OCI-LY7 (cell line): Measurements from ENCODE around the gene GALNT2. TPM values are rescaled to one million over a fixed set of nuclear protein-coding genes. Genes with fewer than 3 reads are reported as not detected.

Experiments
- BruUV-seq: library from RNA; stranded (reverse); fragments of 400-500 nt; replicated peaks from 2 replicates; lab custom pipeline; 2021; lab: Mats Ljungman, UMichigan
- CTCF ChIA-PET: fragments of 300-600 bp; sonication (Branson Sonifier 250); formaldehyde crosslinking; loops from one replicate; lab custom pipeline; 2022; ENCODE audit warnings: antibody characterized with exemption; ENCODE audit not compliant: unreplicated experiment; lab: Charles Lee
- POLR2A ChIA-PET: fragments of 300-600 bp; sonication (Branson Sonifier 250); formaldehyde crosslinking; loops from one replicate; lab custom pipeline; 2022; ENCODE audit warnings: antibody characterized with exemption; lab: Charles Lee
- DNase-seq: peaks from one replicate; pipeline ENCODE4 v3.0.0-alpha.2; 2015; ENCODE audit warnings: low spot score
- H2AFZ ChIP-seq: fragments of 200-600 bp; sonication (generic), shearing (Covaris generic); 2 replicates; pipeline ENCODE4 v1.6.1; 2014; ENCODE audit warnings: mild to moderate bottlenecking, antibody characterized with exemption, low read length, moderate library complexity
- H3K27ac ChIP-seq: fragments of 200-600 bp; sonication (generic); 2 replicates; pipeline ENCODE4 v1.5.1; 2014; ENCODE audit warnings: mixed run types, low read depth, mild to moderate bottlenecking, moderate library complexity, low read length, inconsistent platforms; ENCODE audit not compliant: poor library complexity, severe bottlenecking
- H3K36me3 ChIP-seq: fragments of 200-600 bp; sonication (generic); 2 replicates; pipeline ENCODE4 v1.6.1; 2014; ENCODE audit warnings: mild to moderate bottlenecking, antibody characterized with exemption, low read length, moderate library complexity, mixed read lengths; ENCODE audit not compliant: insufficient read depth
- H3K4me1 ChIP-seq: fragments of 200-600 bp; sonication (generic); 2 replicates; pipeline ENCODE4 v1.5.1; 2014; ENCODE audit warnings: mild to moderate bottlenecking, low read length; ENCODE audit not compliant: insufficient read depth, poor library complexity, severe bottlenecking
- H3K4me2 ChIP-seq: fragments of 200-600 bp; sonication (generic); 2 replicates; pipeline ENCODE4 v1.6.1; 2014; ENCODE audit warnings: mild to moderate bottlenecking, low read length
- H3K4me3 ChIP-seq: fragments of 200-600 bp; sonication (generic); 2 replicates; pipeline ENCODE4 v1.5.1; 2014; ENCODE audit warnings: mild to moderate bottlenecking, low read depth, low read length; ENCODE audit not compliant: poor library complexity, severe bottlenecking
- H3K79me2 ChIP-seq: fragments of 200-600 bp; sonication (generic); 2 replicates; pipeline ENCODE4 v1.6.1; 2016; ENCODE audit warnings: low read depth, mild to moderate bottlenecking, low read length, moderate library complexity, mixed read lengths; ENCODE audit not compliant: insufficient read depth
- H3K9me2 ChIP-seq: fragments of 200-600 bp; sonication (generic); 2 replicates; pipeline ENCODE4 v1.6.1; 2016; ENCODE audit warnings: mild to moderate bottlenecking, low read length, mixed read lengths; ENCODE audit not compliant: insufficient read depth
- H3K9me3 ChIP-seq: fragments of 200-600 bp; sonication (generic); 2 replicates; pipeline ENCODE4 v1.6.1; 2014; ENCODE audit warnings: mild to moderate bottlenecking, mixed run types, low read length, mixed read lengths
- H4K20me1 ChIP-seq: fragments of 200-600 bp; sonication (generic); 2 replicates; pipeline ENCODE4 v1.6.1; 2014; ENCODE audit warnings: mild to moderate bottlenecking, antibody characterized with exemption, low read length, moderate library complexity, mixed read lengths; ENCODE audit not compliant: insufficient read depth
- EZH2phosphoT487 ChIP-seq: fragments of 200-600 bp; sonication (generic); IDR thresholded peaks from 2 replicates; pipeline ENCODE4 v1.6.1; 2018; ENCODE audit warnings: low read depth, borderline replicate concordance, mild to moderate bottlenecking, mixed run types, antibody characterized with exemption, low read length, moderate library complexity, mixed read lengths
- intact Hi-C: fragments of 100-400 bp; cut with micrococcal nuclease; formaldehyde crosslinking; loops from one replicate; pipeline ENCODE4 v1.10.0; 2022; ENCODE audit not compliant: unreplicated experiment
- total RNA-seq, 2 experiments: library from RNA; depleted of rRNA in 1 of 2; stranded (reverse); fragments of >200 nt in 1 of 2; shearing (Covaris generic) in 1 of 2; gene quantifications; 2 replicates each; pipeline ENCODE4 v1.2.3, GENCODE V29; 2014 to 2022
- TF ChIP-seq, protein P1 (sequence below): fragments of 200-600 bp; sonication (generic); conservative IDR thresholded peaks from 2 replicates; pipeline ENCODE4 v1.5.1; 2014; ENCODE audit warnings: mild to moderate bottlenecking, antibody characterized with exemption, low read length, moderate library complexity, mixed read lengths

Gene GALNT2
- total RNA-seq, 2 experiments from 2014 or later: 29.9 to 67.3 TPM

GRCh38 chr1:230253150-230253549 is 186.1 kb downstream of the GALNT2 start:
- no peaks in the 10 kb centered on the region for H3K79me2 ChIP-seq
- intact Hi-C loops: no loop called here
- no peaks in the 10 kb centered on the region for H3K9me3 ChIP-seq
- H3K36me3 ChIP-seq: peaks cover 54% of the 10 kb centered on the region
- no peaks in the 10 kb centered on the region for H4K20me1 ChIP-seq
- no peak for TF ChIP-seq EZH2phosphoT487
- TF ChIP-seq, protein P1, sequence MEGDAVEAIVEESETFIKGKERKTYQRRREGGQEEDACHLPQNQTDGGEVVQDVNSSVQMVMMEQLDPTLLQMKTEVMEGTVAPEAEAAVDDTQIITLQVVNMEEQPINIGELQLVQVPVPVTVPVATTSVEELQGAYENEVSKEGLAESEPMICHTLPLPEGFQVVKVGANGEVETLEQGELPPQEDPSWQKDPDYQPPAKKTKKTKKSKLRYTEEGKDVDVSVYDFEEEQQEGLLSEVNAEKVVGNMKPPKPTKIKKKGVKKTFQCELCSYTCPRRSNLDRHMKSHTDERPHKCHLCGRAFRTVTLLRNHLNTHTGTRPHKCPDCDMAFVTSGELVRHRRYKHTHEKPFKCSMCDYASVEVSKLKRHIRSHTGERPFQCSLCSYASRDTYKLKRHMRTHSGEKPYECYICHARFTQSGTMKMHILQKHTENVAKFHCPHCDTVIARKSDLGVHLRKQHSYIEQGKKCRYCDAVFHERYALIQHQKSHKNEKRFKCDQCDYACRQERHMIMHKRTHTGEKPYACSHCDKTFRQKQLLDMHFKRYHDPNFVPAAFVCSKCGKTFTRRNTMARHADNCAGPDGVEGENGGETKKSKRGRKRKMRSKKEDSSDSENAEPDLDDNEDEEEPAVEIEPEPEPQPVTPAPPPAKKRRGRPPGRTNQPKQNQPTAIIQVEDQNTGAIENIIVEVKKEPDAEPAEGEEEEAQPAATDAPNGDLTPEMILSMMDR: no peak
- H3K4me3 ChIP-seq: no peak overlapping the region
- CTCF ChIA-PET: no interaction called here
- no peaks in the 10 kb centered on the region for H3K9me2 ChIP-seq
- H3K4me2 ChIP-seq: no peak overlapping the region
- no peak overlapping the region for H2AFZ ChIP-seq
- H3K4me1 ChIP-seq: no peaks in the 10 kb centered on the region
- BruUV-seq: no TSS peak
- POLR2A ChIA-PET: no interaction called here
- no peak overlapping the region for H3K27ac ChIP-seq
- no peak for DNase-seq

- Histone ChIP-seq H3K36me3 (peaks cover 57% of the 10 kb centered on the region), H3K27ac (no peak overlapping the region), H3K79me2 (no peaks in the 10 kb centered on the region), H3K4me1 (no peaks in the 10 kb centered on the region), H3K4me2 (no peak overlapping the region), H3K9me3 (peaks cover 5% of the 10 kb centered on the region; the same call in 1 of the 2 replicates), H4K20me1 (no peaks in the 10 kb centered on the region), H3K4me3 (no peak overlapping the region), H3K9me2 (no peaks in the 10 kb centered on the region), H2AFZ (no peak overlapping the region)
- intact Hi-C loops: no loop called here
- DNase-seq: no peak
- BruUV-seq: no TSS peak
- POLR2A ChIA-PET: no interaction called here
- TF ChIP-seq, protein P1: no peak
- TF ChIP-seq EZH2phosphoT487: no peak
- CTCF ChIA-PET: no interaction called here
Observed at GRCh38 chr1:230254265-230254664, 187.2 kb downstream of the GALNT2 start.

- ChIA-PET POLR2A (no interaction called here), CTCF (no interaction called here)
- Histone ChIP-seq H2AFZ (no peak overlapping the region), H3K4me1 (no peaks in the 10 kb centered on the region), H3K4me2 (no peak overlapping the region), H3K79me2 (no peaks in the 10 kb centered on the region), H3K4me3 (no peak overlapping the region), H3K9me2 (no peaks in the 10 kb centered on the region), H4K20me1 (no peaks in the 10 kb centered on the region), H3K9me3 (peaks cover 10% of the 10 kb centered on the region; the same call in 1 of the 2 replicates), H3K36me3 (peaks cover 59% of the 10 kb centered on the region), H3K27ac (no peak overlapping the region)
- BruUV-seq: no TSS peak
- no peak for DNase-seq
- TF ChIP-seq, protein P1: no peak
- TF ChIP-seq EZH2phosphoT487: no peak
- intact Hi-C loops: no loop called here
Observed at GRCh38 chr1:230255116-230255515, 188.1 kb downstream of the GALNT2 start.
